H1 (cell line): ENCODE results near the gene SMOC2. TPM values are rescaled to one million over a fixed set of nuclear protein-coding genes. Genes with fewer than 3 reads are reported as not detected.

Source experiments
- CTCF ChIA-PET: fragments of 300-600 bp; sonication (Branson Sonifier 250); formaldehyde crosslinking; loops from one replicate; lab custom pipeline; 2021; ENCODE audit not compliant: partially characterized antibody; lab: Charles Lee
- POLR2A ChIA-PET: fragments of 300-600 bp; sonication (Branson Sonifier 250); formaldehyde crosslinking; loops from one replicate; lab custom pipeline; 2021; ENCODE audit warnings: inconsistent platforms; ENCODE audit not compliant: partially characterized antibody; lab: Charles Lee
- DNase-seq, 2 experiments: peaks; one replicate each; pipeline versions ENCODE4 v3.0.0 to v3.0.0-alpha.2; 2010 to 2022; ENCODE audit warnings: low spot score in 2 of 2, low read depth in 1 of 2, mixed read lengths in 1 of 2
- FAIRE-seq: peaks from 2 replicates; lab custom pipeline; 2011; peaks lifted over from hg19 to GRCh38; lab: Jason Lieb, UNC
- H2AFZ ChIP-seq: 2 replicates; pipeline ENCODE4 v1.8.1; 2012; ENCODE audit warnings: low read length, inconsistent platforms
- H2AK5ac ChIP-seq: 2 replicates; pipeline ENCODE4 v1.6.1; 2013; ENCODE audit warnings: low read depth, low read length
- H2BK120ac ChIP-seq: replicated peaks from 2 replicates; pipeline ENCODE3; 2013; ENCODE audit warnings: low read depth, low read length, inconsistent platforms
- H2BK12ac ChIP-seq: 2 replicates; pipeline ENCODE4 v1.6.1; 2013; ENCODE audit warnings: low read depth, low read length
- H2BK15ac ChIP-seq: 2 replicates; pipeline ENCODE4 v1.6.1; 2013; ENCODE audit warnings: low read length
- H2BK20ac ChIP-seq: 2 replicates; pipeline ENCODE4 v1.6.1; 2013; ENCODE audit warnings: low read length
- H2BK5ac ChIP-seq: 2 replicates; pipeline ENCODE4 v1.6.1; 2013; ENCODE audit warnings: low read depth, low read length
- H3K14ac ChIP-seq: 2 replicates; pipeline ENCODE4 v1.6.1; 2013; ENCODE audit warnings: inconsistent platforms; ENCODE audit not compliant: insufficient read length
- H3K18ac ChIP-seq: 2 replicates; pipeline ENCODE4 v1.6.1; 2013; ENCODE audit warnings: low read length; ENCODE audit errors: extremely low read depth
- H3K23ac ChIP-seq: 2 replicates; pipeline ENCODE4 v1.6.1; 2013; ENCODE audit warnings: inconsistent platforms; ENCODE audit not compliant: insufficient read length
- H3K23me2 ChIP-seq: 2 replicates; pipeline ENCODE4 v1.6.1; 2013; ENCODE audit warnings: low read depth, low read length
- H3K27ac ChIP-seq: 2 replicates; pipeline ENCODE4 v1.6.1; 2011; ENCODE audit warnings: low read depth, low read length, inconsistent platforms
- H3K27me3 ChIP-seq, 4 experiments: replicated peaks in 1 of 4; 1 replicate in 1 of 4; 2 replicates in 3 of 4; pipeline versions ENCODE4 v1.6.1 to v1.8.1; 2011 to 2013; ENCODE audit warnings: low read length in 3 of 4, mild to moderate bottlenecking in 3 of 4, inconsistent platforms in 2 of 4, mixed read lengths in 2 of 4, moderate library complexity in 1 of 4; ENCODE audit not compliant: control insufficient read depth in 3 of 4, insufficient read depth in 3 of 4; ENCODE audit errors: extremely low read depth in 1 of 4
- H3K36me3 ChIP-seq, 4 experiments: 2 replicates each; pipeline versions ENCODE4 v1.6.1 to v1.8.1; 2011 to 2013; ENCODE audit warnings: mild to moderate bottlenecking in 4 of 4, low read length in 3 of 4, moderate library complexity in 2 of 4, control low read depth in 1 of 4, inconsistent platforms in 1 of 4; ENCODE audit not compliant: insufficient read depth in 4 of 4, control insufficient read depth in 2 of 4
- H3K4ac ChIP-seq: replicated peaks from 2 replicates; pipeline ENCODE3; 2013; ENCODE audit warnings: low read length, low read depth, mixed read lengths, inconsistent platforms; ENCODE audit not compliant: insufficient read length
- H3K4me1 ChIP-seq, 4 experiments: replicated peaks in 1 of 4; 1 replicate in 1 of 4; 2 replicates in 3 of 4; pipeline versions ENCODE4 v1.6.1 to v1.8.1; 2011 to 2013; ENCODE audit warnings: low read length in 3 of 4, inconsistent platforms in 2 of 4, mixed read lengths in 1 of 4; ENCODE audit not compliant: insufficient read depth in 4 of 4, control insufficient read depth in 3 of 4
- H3K4me2 ChIP-seq, 2 experiments: 2 replicates each; pipeline versions ENCODE4 v1.6.1 to v1.8.1; 2011 to 2013; ENCODE audit warnings: low read depth in 2 of 2, low read length in 2 of 2, control low read depth in 1 of 2, inconsistent platforms in 1 of 2, mild to moderate bottlenecking in 1 of 2; ENCODE audit not compliant: insufficient read depth in 1 of 2
- H3K4me3 ChIP-seq, 4 experiments: fragments of 200-600, 300-600 bp in 1 of 4; sonication (generic), shearing (Covaris generic), sonication (Bioruptor Twin) in 1 of 4; 2 replicates each; pipeline versions ENCODE4 v1.5.1 to v1.8.1; 2011 to 2016; ENCODE audit warnings: low read length in 4 of 4, low read depth in 3 of 4, control low read depth in 2 of 4, inconsistent platforms in 2 of 4, mild to moderate bottlenecking in 2 of 4, mixed read lengths in 1 of 4, moderate library complexity in 1 of 4; ENCODE audit not compliant: insufficient read depth in 2 of 4; ENCODE audit errors: extremely low read depth in 1 of 4
- H3K56ac ChIP-seq: replicated peaks from 2 replicates; pipeline ENCODE3; 2013; ENCODE audit warnings: low read depth, mild to moderate bottlenecking, mixed read lengths, low read length, inconsistent platforms; ENCODE audit not compliant: insufficient read length
- H3K79me1 ChIP-seq: 2 replicates; pipeline ENCODE4 v1.6.1; 2013; ENCODE audit warnings: low read depth, low read length, control low read depth
- H3K79me2 ChIP-seq, 2 experiments: 2 replicates each; pipeline versions ENCODE4 v1.6.1 to v1.8.1; 2012 to 2013; ENCODE audit warnings: low read length in 2 of 2, mild to moderate bottlenecking in 2 of 2, inconsistent platforms in 1 of 2; ENCODE audit not compliant: insufficient read depth in 2 of 2, control insufficient read depth in 1 of 2
- H3K9ac ChIP-seq, 4 experiments: replicated peaks in 1 of 4; 1 replicate in 1 of 4; 2 replicates in 3 of 4; pipeline versions ENCODE4 v1.6.1 to v1.8.1; 2011 to 2013; ENCODE audit warnings: low read depth in 3 of 4, low read length in 3 of 4, control low read depth in 2 of 4, mild to moderate bottlenecking in 2 of 4, moderate library complexity in 2 of 4, inconsistent platforms in 1 of 4; ENCODE audit errors: extremely low read depth in 1 of 4
- H3K9me3 ChIP-seq, 2 experiments: 2 replicates each; pipeline versions ENCODE4 v1.6.1 to v1.8.1; 2012 to 2013; ENCODE audit warnings: mild to moderate bottlenecking in 2 of 2, moderate library complexity in 2 of 2, control low read depth in 1 of 2, inconsistent platforms in 1 of 2, low read depth in 1 of 2, low read length in 1 of 2, mixed read lengths in 1 of 2; ENCODE audit not compliant: insufficient read depth in 2 of 2
- H4K20me1 ChIP-seq, 2 experiments: replicated peaks in 1 of 2; 2 replicates each; pipeline versions ENCODE3 to v1.8.1; 2011 to 2013; ENCODE audit warnings: inconsistent platforms in 2 of 2, low read length in 2 of 2, mild to moderate bottlenecking in 1 of 2; ENCODE audit not compliant: insufficient read depth in 2 of 2, control insufficient read depth in 1 of 2
- H4K5ac ChIP-seq: 2 replicates; pipeline ENCODE4 v1.6.1; 2013; ENCODE audit warnings: low read length, low read depth, mixed read lengths, inconsistent platforms; ENCODE audit not compliant: insufficient read length
- H4K8ac ChIP-seq: 2 replicates; pipeline ENCODE4 v1.8.0; 2013; ENCODE audit warnings: mild to moderate bottlenecking, moderate library complexity, low read length, inconsistent platforms; ENCODE audit not compliant: insufficient read depth; ENCODE audit errors: extremely low read depth
- H4K91ac ChIP-seq: replicated peaks from 2 replicates; pipeline ENCODE3; 2013; ENCODE audit warnings: low read length, mixed read lengths, inconsistent platforms; ENCODE audit not compliant: insufficient read length
- EZH2 ChIP-seq: fragments of 200-600 bp; sonication (generic); IDR thresholded peaks from 2 replicates; pipeline ENCODE4 v1.7.1; 2012; ENCODE audit warnings: low read depth, mild to moderate bottlenecking, moderate library complexity, low read length, inconsistent platforms; ENCODE audit not compliant: severe bottlenecking
- HDAC2 ChIP-seq, 2 experiments: fragments of 300-600 bp in 1 of 2; sonication (generic) in 1 of 2; IDR thresholded peaks; 2 replicates each; pipeline ENCODE4 v1.6.1; 2011 to 2012; ENCODE audit warnings: low read depth in 2 of 2, low read length in 2 of 2, mild to moderate bottlenecking in 2 of 2, moderate library complexity in 2 of 2, borderline replicate concordance in 1 of 2, inconsistent platforms in 1 of 2
- RBBP5 ChIP-seq: IDR thresholded peaks from 2 replicates; pipeline ENCODE4 v1.7.1; 2012; ENCODE audit warnings: low read depth, mild to moderate bottlenecking, inconsistent platforms, low read length, moderate library complexity, borderline replicate concordance
- RNF2 ChIP-seq: fragments of 200-900, 300-1000 bp; sonication (generic); IDR thresholded peaks from 2 replicates; pipeline ENCODE4 v1.7.1; 2016; ENCODE audit warnings: borderline replicate concordance, low read depth, mild to moderate bottlenecking, antibody characterized with exemption, low read length; ENCODE audit not compliant: poor library complexity, severe bottlenecking; ENCODE audit errors: missing control alignments
- SAP30 ChIP-seq: fragments of 300-600 bp; sonication (generic); IDR thresholded peaks from 2 replicates; pipeline ENCODE4 v1.7.1; 2012; ENCODE audit warnings: low read length, moderate library complexity, mild to moderate bottlenecking, inconsistent platforms; ENCODE audit not compliant: insufficient read depth, insufficient replicate concordance
- TCF12 ChIP-seq: IDR thresholded peaks from 2 replicates; pipeline ENCODE4 v1.6.1; 2011; ENCODE audit warnings: low read depth, mild to moderate bottlenecking, low read length
- TEAD4 ChIP-seq: IDR thresholded peaks from 2 replicates; pipeline ENCODE4 v1.6.1; 2012; ENCODE audit warnings: low read depth, low read length, inconsistent platforms, mixed read lengths
- WGBS, 2 experiments: shearing (Covaris generic) in 1 of 2; methylation state at CpG; one replicate each; pipeline versions ENCODE4 v1.1.6 to v1.1.7; 2013 to 2015; ENCODE audit warnings: low lambda C conversion rate in 2 of 2, mixed read lengths in 2 of 2, inconsistent platforms in 1 of 2, low coverage in 1 of 2, missing lambda C conversion rate in 1 of 2; ENCODE audit not compliant: insufficient replicate concordance in 2 of 2, insufficient coverage in 1 of 2, insufficient read length in 1 of 2; ENCODE audit errors: extremely low coverage in 1 of 2, missing lambda C conversion rate in 1 of 2; 5-methylcytosine and 5-hydroxymethylcytosine counted together
- polyA plus RNA-seq, 7 experiments: library from polyadenylated mRNA; depleted of rRNA in 3 of 7; stranded (reverse) in 5 of 7; unstranded in 2 of 7; fragments of >200 nt in 5 of 7; fragments of 200-250 nt in 2 of 7; gene quantifications; 1 replicate in 5 of 7; 2 replicates in 1 of 7; 4 replicates in 1 of 7; pipeline versions ENCODE4 v1.2.1 to v1.2.3, GENCODE V29; 2011 to 2013; ENCODE audit warnings: missing spikeins in 2 of 7, mixed read lengths in 2 of 7
- total RNA-seq: library from RNA; stranded (reverse); fragmentation: NEBNext Ultra II Directional; extraction: Animal tissue kit (Norgen Biotek cat#: 25700); gene quantifications from 2 replicates; pipeline ENCODE4 v1.2.1, GENCODE V29; 2021

The SMOC2 gene
- total and polyA plus RNA-seq, 2 of the 8 experiments (the other 6 are each of a cell fraction or from before 2014, with no cell fraction given), result 7.7 to 8.5 TPM

- CTCF ChIA-PET, result interaction anchor here (0.8 to 1.9 kb wide), 2 partner anchors 12 to 33 kb away, joined by 3 to 4 read pairs; no protein-coding TSS in a partner anchor
- Histone ChIP-seq H3K4me1 (peaks cover 0 to 6% (median 1%) of the 10 kb centered on the region in 4 experiments; a peak in 4 of 7 replicates), H2BK12ac (no peak overlapping the region), H2BK20ac (no peak overlapping the region), H3K14ac (no peak overlapping the region), H3K9me3 (no peaks in the 10 kb centered on the region), H4K91ac (no peak overlapping the region), H3K56ac (no peak overlapping the region), H4K8ac (peak overlapping the region; percentile 71; the same call in 1 of the 2 replicates), H2BK15ac (no peak overlapping the region), H3K18ac (no peak overlapping the region), H3K23ac (no peak overlapping the region), H3K4ac (no peak overlapping the region), H3K27ac (no peak overlapping the region), H3K23me2 (no peaks in the 10 kb centered on the region), H3K36me3 (no peaks in the 10 kb centered on the region), H3K4me2 (no peak overlapping the region), H3K79me2 (no peaks in the 10 kb centered on the region), H2AFZ (no peak overlapping the region), H3K9ac (no peak overlapping the region), H2BK120ac (no peak overlapping the region), H2BK5ac (no peak overlapping the region), H3K4me3 (no peak overlapping the region), H3K27me3 (no peaks in the 10 kb centered on the region; a peak in 1 of 7 replicates), H4K5ac (no peak overlapping the region), H3K79me1 (no peaks in the 10 kb centered on the region), H2AK5ac (no peak overlapping the region), H4K20me1 (no peaks in the 10 kb centered on the region)
- FAIRE-seq, result no peak
- POLR2A ChIA-PET, result no interaction called here
- peak in 1 of 2 experiments; percentile 19 for DNase-seq
- WGBS, 2 experiments, result 94% methylated on average over 9 of the region's 9 CpGs; no CpG with 5 or more reads in 1 of the 2 experiments
- TF ChIP-seq EZH2 (no peak), TEAD4 (no peak), RBBP5 (no peak), HDAC2 (IDR thresholded peaks at IDR 0.05; ENCODE audit: borderline replicate concordance in 1 of 2, low read depth in 2 of 2, low read length in 2 of 2) (no peak), SAP30 (no peak), TCF12 (no peak), RNF2 (no peak)
Observed at GRCh38 chr6:168419569-168419968, 21.4 kb upstream of the SMOC2 start.
